Posterior vena cava (tissue), 2 donors: Measurements from ENCODE around the gene CAMTA2. TPM values are rescaled to one million over a fixed set of nuclear protein-coding genes. Genes with fewer than 3 reads are reported as not detected.

Experiments used
- DNase-seq: peaks from one replicate; pipeline ENCODE4 v3.0.0-alpha.2; 2020; ENCODE audit warnings: low spot score
- intact Hi-C, 2 donors: fragments of 100-400 bp; cut with DNase I; formaldehyde crosslinking; loops; one replicate each; pipeline versions ENCODE4 v1.14.1 to v1.14.2; 2022 to 2023
- total RNA-seq, 2 donors: library from RNA; stranded (reverse); fragmentation: NEBNext Ultra II Directional; extraction: Animal tissue kit (Norgen Biotek cat#: 25700); gene quantifications; one replicate each; pipeline ENCODE4 v1.2.1, GENCODE V29; 2021
- donor health status: DM: yes; HTN: yes; CAD: no.
- donor health status: DM: yes; HTN: yes; CAD: no.

The CAMTA2 gene
- total RNA-seq, 2 donors from 2014 or later: 52.0 to 72.2 TPM

DNA sequence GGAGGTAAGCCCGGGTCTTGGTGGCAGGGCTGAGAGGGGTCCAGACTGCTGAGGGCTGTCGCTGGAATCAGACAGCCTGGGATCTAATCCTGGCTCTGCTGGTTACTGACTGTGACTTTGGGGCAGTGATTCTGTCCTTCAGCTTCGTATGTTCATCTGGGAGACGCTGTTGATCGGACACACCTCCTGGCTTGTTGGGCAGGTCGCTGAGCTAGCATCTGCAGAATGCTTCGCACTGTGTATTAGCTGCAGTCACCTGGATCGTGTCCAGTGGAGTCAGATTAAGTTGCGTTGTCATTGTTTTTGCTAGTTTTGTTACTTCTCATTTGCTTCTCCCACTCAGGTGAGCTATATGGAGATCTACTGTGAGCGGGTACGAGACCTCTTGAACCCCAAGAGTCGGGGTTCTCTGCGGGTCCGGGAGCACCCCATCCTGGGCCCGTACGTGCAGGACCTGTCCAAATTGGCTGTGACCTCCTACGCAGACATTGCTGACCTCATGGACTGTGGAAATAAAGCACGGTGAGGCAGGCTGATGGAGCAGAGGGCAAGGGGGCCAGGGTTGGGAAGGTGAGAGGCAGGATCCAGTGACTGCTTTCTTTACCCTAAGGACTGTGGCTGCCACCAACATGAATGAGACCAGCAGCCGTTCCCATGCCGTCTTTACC, 14.8 kb upstream of the CAMTA2 start:
- intact Hi-C loops: no loop called here
- no peak for DNase-seq

DNA sequence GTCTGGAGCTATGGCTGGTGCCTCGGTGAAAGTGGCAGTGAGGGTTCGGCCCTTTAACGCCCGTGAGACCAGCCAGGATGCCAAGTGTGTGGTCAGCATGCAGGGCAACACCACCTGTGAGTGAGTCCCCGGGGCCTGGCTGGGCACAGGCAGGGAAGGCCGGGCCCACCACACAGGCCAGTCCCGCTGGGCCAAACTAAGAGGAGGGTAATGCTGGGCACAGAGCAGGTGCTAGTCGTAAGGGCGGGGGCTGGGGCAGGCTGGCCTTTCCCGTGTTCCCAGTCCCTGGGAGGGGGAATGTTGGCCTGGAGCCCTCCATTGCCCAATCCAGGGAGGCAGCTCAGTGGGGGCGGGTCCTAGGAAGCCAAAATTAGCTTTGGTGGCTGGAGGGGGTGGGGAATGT, 12.8 kb upstream of the CAMTA2 start:
- intact Hi-C loops: no loop called here
- peak; percentile 90 for DNase-seq

DNA sequence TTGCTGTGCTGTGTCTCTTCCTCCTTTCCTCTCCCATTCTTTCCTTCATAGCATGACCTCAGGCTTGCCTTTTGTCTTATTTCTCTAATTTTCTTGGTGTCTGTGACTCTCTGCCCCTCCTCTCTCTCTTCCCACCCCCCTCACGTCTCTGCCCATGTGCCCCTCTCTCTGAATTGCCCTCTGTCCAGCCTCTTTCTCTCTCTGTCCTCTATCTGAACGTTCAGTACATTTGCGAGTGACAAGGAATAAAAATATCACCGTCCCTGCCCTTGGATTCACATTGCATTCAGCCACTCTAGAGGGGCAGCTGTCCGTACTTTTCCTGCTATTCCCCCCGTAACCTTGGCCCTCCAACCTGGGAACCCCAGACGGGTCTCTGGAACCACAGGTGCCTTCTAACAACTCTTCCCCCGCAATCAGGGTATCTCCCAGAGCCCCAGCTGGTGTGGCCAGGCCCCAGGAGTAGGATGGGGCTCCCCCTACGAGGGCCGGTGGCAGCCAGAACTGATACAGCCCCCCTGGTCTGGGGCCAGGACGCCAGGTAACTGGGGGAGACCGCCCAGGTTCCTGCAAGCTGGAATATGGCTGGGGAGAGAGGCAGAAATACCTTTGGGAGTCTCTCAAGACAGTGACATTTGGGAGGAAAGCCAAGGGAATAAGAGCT, 12.1 kb upstream of the CAMTA2 start:
- peak; percentile 79 for DNase-seq
- intact Hi-C loops: no loop called here

DNA sequence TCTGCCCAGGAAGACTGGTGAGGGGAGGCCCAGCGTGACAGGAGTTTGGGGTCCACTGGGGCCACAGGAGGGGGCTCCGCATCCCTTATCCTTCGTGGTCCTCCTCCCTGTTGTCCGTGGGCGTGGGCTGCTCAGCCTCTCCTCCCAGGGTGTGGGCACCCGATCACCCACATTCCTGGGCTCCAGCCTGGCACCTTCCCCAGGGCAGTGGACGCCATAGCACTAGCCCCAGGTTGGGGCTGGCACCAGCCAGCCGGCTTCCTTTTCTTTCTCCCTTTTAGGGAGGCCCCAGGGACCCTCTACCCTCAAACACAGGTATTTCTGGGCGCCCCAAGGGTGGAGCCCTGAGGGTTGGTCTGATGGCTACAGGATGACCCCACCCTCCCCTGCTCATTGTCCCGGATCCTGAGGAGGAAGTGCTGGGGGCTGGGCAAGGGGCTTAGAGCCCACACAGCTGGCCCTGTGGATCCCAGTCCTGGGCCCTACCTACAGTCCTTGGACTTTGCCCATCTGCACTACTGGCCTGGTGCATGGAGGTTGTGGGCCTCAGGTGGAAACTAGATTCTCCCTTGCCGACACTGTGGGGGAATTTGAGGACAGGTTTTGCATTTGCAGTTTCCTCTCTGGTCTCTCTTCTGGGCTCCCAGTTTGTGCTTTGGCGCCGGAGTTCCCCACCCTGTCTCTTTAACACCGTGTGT, 11.4 kb upstream of the CAMTA2 start:
- DNase-seq: peak; percentile 76
- intact Hi-C loops: no loop called here

DNA sequence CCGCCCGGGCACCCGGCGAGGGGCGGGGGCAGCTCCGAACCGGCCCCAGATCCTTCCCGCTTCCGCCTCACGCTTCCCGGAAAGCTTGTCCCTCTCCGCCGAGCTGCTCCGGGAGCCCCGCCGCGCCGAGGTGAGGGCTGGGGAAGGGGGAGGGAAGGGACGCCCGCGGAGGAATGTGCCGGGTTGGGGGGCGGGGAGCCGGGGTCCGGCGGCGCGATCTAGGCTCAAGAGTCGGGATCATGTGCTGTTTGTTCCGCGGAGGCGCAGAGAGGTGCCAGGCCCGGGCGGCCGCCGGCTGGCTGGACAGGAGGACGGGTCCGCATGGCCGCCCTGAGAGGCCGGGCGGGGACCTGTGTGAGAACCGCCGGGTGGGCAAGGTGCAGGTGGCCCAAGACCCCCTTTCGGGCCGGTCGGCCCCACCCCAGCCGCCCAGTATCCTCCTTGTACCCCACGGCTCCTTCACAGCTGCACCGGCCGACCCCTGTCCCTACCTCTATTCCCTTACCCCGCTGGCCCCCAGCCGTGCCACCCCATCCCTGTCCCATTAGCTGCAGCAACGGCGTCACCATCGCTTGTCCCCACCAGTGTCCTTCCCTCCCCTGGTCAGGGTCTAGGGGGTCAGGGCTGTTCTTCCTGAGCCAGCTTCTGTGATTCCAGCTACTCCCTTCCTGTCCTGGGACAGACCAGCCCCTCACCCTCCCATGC, 10.7 kb upstream of the CAMTA2 start:
- intact Hi-C loops: no loop called here
- peak; percentile 88 for DNase-seq

DNA sequence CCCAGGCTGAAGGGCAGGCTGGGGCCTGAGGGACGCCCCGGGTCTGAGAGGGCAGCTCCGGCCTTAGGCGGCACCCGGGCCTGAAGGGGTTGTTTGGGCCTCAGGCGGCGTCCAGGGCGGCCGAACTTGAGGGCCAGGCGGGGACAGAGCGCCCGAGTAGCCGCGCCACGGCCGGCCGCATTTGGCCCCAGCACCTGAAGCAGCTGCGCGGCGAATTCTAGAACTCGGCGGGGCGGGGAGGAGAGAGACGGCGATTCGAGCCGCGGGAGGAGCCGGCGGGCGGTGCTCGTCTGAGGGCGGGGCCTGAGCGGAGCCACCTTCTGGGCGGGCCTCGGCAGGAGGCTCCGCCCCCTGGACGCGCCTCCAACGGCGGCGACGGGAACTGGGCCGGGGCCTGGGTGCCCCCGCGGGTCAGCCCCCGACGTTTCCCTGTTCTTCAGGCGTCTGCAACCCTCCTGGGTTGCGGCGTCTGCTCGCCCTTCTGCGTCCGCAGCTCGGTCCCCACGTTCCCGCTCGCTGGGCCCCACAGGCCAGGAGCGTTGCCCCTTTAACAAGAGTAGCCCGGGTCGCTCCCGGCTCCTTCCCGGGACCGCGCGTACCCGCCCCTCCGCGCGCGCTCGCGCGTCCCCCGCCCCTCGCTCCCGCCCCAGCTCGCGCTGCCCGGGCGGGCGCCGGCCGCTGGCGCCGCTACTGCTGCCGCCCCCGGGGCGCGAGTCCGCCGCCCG, 10.0 kb upstream of the CAMTA2 start, which contains the start of the genes INCA1 and KIF1C:
Gene INCA1 (minus strand): TSS at position 221 of the 725 bp plus-strand sequence. CDS start 3,085 bp downstream, outside the sequence.
Gene KIF1C (plus strand): TSS at position 649 of the 725 bp plus-strand sequence. CDS start 2,297 bp downstream, outside the sequence.
- DNase-seq: peak; percentile 98
- intact Hi-C loops: no loop called here

DNA sequence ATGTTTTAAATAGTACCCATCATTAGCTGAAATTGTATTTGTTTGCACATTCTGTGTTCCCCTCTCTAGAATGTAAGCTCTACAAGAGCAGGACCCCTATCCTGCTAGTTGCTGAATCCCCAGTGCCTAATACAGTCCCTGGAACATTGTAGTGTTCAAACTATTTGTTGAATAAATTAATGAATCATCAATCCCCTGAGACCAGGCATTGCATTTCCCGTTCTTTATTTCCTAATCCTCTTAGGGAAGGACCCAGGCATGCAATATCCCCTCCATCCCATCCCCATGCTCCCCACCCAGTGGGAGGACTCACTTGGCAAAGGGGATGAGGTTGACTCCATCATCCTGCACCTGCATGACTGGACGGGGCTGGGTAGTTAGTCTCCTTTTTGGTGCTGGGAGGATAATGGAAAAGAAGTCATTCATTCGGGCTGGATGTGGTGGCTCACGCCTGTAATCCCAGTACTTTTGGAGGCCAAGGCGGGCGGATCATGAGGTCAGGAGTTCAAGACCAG, 6.7 kb upstream of the CAMTA2 start:
- DNase-seq: no peak
- intact Hi-C loops: no loop called here

DNA sequence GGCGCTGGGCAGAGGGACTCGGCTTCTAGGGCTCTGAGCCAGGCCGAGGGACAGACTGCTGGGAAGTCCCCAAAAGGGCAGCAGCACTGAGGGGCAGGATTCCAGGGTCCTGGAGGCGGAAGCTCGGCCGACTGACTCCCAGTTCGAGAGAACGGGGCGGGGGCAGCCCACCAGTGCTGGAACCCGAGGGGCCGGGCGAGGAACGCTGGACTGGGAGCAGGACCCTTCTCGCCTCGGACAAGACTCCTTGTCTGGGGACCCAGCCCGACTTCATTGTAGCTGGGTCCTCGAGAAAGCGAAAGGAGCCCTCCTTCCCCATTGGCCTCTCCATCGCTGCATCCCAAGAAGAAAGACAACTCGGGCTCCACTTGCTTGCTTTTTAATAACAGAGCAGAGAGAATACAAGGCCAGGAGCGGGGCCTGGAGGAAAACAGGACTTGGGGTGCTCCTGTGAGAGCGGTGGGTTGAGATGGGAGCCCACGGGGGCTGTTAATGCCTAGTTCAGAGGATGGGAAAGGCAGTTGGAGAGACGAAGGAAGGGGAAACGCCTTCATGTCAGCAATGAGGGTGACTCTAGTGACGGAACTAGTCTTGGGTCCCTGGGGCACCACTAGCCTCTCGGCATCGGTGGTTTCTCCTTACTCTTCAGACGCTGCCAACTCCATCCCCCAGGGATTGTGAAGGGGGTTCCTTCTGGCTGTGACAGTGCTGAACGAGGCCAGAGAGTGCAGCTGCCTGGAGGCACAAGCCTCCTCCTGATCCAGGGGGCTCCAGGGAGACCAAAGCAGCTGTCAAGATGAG, 492 bp upstream of the CAMTA2 start:
- intact Hi-C loops: no loop called here
- DNase-seq: no peak

DNA sequence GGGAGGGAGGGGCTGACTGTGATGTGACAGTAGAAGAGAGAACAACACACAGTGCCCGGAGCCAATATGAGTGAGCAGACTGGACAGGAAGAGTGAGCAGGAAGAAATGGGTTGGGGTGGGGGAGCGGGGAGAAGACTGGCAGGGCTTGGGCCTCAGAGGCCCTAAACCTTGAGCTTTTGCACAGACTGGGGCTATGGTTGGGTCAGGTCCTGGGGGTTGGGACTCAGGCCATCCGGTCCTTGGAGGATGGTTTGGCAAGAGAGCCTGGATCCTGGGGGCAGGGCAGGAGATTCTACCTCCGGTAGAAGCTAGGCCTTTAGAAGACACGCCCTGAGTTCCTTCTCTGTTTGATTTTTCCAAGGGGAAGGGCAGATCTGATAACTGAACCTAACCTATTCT, 1.1 kb downstream of the CAMTA2 start:
- no peak for DNase-seq
- intact Hi-C loops: no loop called here

DNA sequence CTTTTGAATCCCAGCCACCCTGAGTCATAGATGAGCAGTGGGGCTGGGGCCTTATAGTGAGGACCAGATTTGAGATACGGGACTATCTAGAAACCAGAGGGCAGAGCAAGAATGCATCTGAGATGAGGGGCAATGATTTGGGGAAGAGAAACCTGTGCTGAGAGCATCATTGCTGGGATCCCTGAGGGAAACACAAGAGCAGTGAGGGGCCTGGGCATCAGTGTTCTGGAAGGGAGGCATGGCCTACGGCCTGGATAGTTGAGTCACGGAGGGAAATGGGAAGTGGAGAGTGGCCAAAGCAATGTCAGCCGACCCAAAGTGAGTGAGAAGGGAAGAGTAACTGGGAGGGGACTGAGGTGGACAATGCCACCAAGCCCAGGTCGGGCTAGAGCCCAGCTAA, 5.2 kb downstream of the CAMTA2 start:
- intact Hi-C loops: no loop called here
- DNase-seq: no peak

DNA sequence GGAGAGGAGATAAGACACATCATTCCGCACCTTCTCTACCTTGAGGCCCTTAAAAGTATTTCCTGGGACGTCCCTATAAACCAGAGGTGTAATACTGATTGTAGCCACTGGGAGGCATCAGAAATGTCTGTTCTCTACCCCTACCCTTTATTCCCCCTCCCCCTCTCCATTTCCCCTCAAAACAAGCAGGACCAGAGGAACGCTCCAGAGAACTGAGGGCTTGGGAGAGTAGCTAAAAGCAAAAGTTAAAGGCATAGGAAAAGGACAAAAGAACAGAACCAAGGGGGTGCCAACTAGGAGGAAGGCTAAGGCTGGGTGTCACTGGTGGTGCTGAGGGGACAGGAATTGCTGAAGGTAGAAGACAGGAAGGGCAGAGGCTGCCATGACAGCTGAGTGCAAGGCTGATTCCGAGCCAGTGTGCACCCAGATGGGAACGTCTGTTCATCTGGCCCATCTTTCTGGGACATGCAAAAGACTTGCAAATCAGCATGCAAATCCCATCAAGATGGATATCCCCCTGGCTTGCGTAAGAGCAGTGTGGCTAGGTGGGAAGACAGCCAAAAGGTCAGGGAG, 6.7 kb downstream of the CAMTA2 start:
- intact Hi-C loops: no loop called here
- no peak for DNase-seq

DNA sequence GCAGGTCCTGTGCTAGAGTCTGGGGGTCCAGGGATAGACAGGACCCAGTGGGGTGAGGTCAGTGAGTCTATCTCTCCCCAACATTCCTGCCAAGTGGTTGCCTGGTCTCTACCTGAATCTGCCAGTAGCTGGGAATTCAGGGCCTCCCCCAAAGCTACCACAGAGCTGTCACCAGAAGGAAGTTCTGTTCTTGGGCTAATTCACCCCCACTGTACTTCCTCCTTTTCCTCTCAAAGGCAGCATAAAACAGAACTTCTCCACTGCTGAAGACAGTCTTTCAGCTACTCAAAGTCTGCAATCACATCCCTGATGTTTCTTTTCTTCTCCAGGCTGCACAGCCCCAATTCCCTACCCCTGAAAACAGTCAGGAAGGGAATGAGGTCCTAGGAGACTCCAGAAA, 8.7 kb downstream of the CAMTA2 start:
- no peak for DNase-seq
- intact Hi-C loops: no loop called here

DNA sequence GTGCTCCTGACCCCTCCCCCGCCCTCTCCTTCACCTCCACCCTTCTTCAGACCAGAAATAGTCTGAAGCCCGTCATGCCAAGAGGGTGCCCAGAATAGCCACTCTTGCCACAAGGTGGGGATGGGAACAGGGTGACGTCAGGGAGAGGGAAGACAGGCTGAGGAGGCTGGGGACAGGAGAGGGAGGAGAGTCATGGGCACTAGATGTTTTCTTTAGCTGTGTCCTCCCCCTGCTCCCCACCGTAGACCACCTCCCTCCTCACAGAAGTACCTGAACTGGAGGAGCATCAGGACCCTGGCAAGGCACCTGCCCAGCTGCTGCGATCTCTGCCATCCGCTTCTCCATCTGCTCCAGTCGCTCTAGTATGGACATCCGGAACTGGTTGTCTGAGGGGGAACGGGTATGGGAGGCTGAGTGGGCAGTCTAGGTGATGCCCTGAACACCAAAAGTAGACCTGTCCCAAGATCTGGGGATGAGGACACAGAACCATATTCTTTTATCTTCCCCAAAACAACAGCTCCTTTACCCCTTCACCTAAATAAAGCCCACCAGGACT, 13.3 kb downstream of the CAMTA2 start:
- no peak for DNase-seq
- intact Hi-C loops: no loop called here

DNA sequence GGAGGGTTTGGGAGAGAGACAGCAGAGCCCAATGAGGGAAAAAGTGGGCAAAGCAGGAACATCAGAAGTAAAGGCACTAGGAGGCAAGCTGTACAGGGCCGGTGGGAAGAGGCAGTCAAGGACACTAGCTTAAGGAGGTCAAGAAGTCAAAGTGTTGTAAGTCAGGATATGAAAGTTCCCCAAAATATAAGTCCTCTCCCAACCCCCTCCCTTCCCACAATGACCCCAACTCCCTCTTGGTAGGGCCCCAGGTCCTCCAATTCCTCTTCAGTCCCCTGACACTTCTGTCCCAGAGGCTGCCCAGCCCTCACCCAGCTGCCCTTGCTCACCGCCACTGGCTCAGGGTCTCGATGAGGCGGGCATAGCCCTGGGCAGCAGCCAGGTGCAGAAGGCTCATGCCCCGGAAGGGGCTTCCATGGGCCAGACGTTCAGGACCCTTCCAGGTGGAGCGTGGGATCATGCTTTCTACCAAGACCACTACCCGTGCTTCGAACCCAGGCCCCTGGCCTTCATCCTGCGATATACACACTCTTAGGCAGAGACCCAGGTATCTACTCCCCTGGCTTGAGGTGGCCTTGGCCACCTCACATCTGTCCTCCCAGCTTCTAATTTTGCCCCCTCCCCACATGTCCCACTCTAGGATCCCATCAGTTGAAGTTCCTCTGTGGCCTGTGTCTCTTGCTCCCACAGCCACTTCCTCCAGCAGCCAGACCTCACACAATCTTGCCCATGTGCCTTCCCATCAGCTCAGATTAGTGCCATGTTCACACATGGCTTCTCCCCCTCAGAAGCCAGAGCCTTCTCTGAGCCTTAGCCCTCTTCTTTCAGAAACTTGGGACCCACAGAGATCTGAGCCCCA, 14.0 kb downstream of the CAMTA2 start:
- no peak for DNase-seq
- intact Hi-C loops: no loop called here

DNA sequence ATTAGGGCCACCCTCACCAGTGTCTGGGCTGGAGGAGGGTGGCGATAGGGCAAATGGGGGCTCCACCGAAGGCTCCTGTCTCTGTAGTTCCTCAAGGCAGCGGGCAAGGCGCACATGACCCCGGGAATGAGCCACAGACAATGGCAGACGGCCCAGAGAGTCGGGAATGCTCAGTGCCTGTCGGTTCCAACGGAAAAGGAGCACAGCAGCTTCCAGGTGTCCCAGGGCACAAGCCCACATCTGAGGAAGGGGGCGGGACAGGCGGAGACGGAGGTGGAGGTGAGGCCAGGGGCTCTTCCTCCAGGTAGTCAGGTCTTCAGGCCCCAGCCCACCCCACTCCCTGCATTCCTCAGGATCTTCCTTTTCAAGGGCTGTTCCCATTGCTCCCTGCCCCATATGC, 14.7 kb downstream of the CAMTA2 start:
- intact Hi-C loops: no loop called here

DNA sequence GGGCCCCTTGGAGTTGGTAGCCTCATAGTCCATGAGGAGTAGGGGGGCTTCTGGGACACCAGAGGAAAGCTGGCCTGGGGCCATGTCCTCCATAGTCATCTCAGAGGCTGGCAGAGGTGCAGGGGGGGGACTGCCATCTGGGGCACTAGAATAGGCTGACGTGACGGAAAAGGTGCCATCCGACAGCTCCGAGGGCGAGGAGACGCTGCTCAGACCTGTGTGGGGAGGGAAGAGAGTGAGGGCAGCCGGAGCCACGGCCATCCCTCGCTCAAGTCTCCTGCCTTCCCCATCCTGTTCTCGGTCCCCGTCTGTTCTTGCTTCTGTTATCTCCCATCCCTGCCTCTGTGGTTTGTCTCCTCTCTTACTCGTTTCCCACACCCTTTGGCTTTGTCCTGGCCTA, 15.2 kb downstream of the CAMTA2 start:
- DNase-seq: no peak
- intact Hi-C loops: no loop called here

More for the DNA sequence above, 14.7 kb downstream of the CAMTA2 start:
- DNase-seq: no peak

DNA sequence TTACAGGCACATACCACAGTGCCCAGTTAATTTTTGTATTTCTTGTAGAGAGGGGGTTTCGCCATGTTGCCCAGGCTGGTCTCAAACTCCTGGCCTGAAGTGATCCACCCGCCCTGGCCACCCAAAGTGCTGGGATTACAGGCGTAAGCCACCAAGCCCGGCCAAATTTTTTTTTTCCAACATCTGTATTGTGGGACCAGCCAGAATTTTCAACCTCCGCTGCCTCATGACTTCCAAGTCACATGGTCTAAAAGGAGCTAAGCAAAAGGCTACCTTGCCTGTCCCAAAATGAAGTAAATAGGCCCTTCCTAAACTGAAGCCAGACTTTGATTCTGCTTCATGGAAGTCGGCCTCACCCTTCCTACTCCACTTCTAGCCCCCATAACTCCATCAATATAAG, 15.6 kb downstream of the CAMTA2 start:
- intact Hi-C loops: no loop called here
- DNase-seq: no peak
